HG03469 (cell line): ENCODE data around the gene CDCA7L.

ENCODE experiments used
- ATAC-seq: cut with Tn5 transposase; IDR thresholded peaks from one replicate; pipeline ENCODE4 v1.9.1; 2021; ENCODE audit warnings: mild to moderate bottlenecking, moderate library complexity, moderate number of reproducible peaks; ENCODE audit not compliant: unreplicated experiment

CDCA7L gene, protein sequence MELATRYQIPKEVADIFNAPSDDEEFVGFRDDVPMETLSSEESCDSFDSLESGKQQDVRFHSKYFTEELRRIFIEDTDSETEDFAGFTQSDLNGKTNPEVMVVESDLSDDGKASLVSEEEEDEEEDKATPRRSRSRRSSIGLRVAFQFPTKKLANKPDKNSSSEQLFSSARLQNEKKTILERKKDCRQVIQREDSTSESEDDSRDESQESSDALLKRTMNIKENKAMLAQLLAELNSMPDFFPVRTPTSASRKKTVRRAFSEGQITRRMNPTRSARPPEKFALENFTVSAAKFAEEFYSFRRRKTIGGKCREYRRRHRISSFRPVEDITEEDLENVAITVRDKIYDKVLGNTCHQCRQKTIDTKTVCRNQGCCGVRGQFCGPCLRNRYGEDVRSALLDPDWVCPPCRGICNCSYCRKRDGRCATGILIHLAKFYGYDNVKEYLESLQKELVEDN

DNA sequence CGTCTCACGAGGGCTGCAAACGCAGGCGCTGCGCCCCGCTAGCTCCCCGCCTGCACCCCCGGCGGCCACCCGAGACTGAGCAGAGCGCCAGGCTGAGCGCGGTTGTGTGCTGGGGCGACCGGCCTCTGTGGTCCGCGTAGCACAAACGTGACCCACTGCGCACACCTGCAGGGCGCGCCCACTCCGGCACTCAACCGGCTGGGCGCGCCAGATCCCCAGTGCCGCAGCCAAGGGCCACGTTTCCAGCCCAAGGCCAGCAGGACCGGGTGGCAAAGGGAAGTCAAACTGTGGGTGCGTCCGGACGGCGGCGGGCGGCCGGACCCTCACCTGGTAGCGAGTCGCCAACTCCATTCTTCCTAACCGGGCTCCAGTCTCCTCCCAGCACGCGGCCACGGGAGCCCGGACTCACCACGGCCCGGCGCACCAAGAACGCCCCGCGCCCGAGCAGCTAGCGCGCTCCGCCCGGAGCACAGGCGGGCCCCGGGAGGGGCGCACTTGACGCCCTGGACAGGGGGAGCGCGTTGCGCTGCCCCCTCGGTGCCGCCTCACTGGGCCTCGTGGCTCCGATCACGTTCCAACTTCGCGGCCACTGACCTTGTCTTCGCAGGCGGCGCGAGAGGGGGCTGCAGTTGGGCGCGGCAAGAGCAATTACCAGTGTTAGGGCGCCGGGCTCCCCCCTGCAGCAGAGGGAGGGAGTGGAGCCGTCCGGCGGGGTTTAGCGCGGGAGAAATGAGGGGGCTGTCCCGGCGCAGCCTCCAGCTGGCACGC is at the start of gene CDCA7L:
Gene CDCA7L (minus strand): TSS at position 446 of the 768 bp plus-strand sequence. CDS start 95 bp downstream, at position 351.
- peak; percentile 61 for ATAC-seq

DNA sequence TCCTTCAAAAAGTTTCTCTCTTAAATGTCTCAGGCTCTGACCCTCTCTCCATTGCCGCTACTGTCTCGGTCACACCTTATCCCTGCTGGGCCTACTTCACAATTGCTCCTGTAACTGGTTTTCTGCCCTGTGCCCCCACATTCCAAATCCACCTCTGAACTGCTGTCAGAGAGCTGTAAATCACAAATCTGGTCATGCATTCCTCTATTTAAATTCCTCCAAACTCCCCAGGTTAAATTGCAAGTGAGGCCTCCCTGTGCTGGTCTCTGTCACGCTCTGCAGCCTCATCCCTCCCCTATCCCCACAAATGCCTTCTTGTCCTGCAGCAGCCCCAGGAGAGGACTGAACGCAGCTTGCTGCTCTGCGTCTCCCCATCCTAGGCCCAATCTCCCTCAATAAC is 40.4 kb upstream of the CDCA7L start:
- ATAC-seq: no peak

DNA sequence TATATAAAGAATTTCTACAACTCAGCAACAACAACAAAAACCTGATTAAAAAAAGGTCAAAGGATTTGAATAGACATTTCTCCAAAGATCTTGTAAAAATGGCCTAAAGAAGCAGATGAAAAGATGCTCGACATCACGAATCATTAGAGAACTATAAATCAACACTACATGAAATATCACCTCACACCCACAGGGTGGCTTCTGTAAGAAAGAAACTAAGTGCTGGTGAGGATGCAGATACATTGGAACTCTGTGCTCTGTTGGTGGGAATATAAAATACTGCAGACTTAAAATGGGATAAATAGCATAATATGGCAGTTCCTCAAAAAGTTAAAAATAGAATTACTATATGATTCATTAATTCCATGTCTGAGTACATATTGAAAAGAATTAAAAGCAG is 38.3 kb upstream of the CDCA7L start:
- no peak for ATAC-seq

DNA sequence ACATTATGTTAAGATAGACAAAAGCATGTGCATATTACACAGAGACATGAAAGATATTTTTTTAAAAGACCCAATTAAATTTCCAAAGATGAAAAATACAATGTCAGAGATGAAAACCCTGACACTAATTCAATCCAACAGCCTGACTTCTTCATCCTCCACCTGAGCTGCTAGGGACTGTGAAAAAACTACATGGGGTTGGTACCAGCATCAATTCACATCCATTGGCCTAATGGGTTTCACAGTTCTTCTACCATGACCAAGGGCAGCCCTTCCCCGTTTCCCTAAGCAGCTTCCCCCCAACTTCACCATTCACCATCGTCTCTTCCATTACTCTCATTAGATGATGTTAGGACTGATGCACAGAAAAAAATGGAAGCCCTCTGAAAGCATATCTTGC is 37.4 kb upstream of the CDCA7L start:
- no peak for ATAC-seq

GRCh38 chr7:21981524-21981923 is 35.8 kb upstream of the CDCA7L start:
- ATAC-seq: no peak

DNA sequence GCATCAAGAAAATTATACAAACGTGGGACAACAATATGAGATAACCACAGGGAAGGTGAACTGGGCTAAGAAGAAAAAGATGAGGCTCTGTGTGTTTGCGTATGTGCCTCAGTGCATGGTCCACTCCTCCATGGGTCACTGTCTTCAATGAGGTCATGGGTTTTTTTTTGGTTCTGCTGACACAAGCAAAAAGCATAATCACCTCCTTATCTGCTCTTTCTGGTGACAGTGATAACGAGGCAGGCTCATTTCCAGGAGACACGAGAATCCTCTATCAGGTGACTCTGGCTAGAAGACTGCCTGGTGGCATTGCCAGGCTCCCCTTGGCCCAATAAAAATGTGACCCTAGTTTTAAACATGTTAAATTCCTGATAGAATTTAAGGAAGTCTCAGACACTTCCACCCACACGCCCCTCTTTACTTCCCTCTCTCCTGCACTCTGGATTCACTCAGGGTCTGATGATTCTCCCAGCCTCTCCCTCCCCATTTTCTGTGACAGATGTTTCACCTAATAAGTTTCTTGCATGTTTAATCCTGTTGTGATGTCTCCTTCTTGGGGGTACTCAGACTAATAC is 35.3 kb upstream of the CDCA7L start:
- no peak for ATAC-seq

- ATAC-seq: no peak
Observed at GRCh38 chr7:21972397-21972784, 26.7 kb upstream of the CDCA7L start.

GRCh38 chr7:21971780-21972396 is 26.2 kb upstream of the CDCA7L start:
- ATAC-seq: no peak

- ATAC-seq: no peak
Observed at GRCh38 chr7:21969822-21970221, 24.1 kb upstream of the CDCA7L start.

- ATAC-seq: no peak
Observed at GRCh38 chr7:21967598-21968003, 21.9 kb upstream of the CDCA7L start.

- ATAC-seq: peak; percentile 91
Observed at GRCh38 chr7:21966271-21966670, 20.6 kb upstream of the CDCA7L start.

- no peak for ATAC-seq
Observed at GRCh38 chr7:21965291-21965690, 19.6 kb upstream of the CDCA7L start.

GRCh38 chr7:21962677-21963076 is 17.0 kb upstream of the CDCA7L start:
- no peak for ATAC-seq

GRCh38 chr7:21960922-21961321 is 15.2 kb upstream of the CDCA7L start:
- no peak for ATAC-seq

DNA sequence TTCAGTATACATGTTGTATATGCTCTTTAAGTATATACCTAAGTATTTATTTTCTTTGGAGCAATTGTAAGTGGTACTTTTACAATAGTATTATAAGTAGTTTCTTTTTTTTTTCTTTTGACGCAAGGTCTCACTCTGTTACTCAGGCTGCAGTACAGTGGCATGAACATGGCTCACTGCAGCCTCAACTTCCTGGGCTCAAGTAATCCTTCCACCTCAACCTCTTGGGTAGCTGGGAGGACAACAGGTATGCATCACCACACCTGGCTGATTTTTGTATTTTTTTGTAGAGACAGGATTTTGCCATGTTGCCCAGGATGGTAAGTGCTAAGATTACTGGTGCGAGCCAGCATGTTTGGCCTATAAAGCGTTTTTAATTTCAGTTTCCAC is 13.7 kb upstream of the CDCA7L start:
- ATAC-seq: no peak

DNA sequence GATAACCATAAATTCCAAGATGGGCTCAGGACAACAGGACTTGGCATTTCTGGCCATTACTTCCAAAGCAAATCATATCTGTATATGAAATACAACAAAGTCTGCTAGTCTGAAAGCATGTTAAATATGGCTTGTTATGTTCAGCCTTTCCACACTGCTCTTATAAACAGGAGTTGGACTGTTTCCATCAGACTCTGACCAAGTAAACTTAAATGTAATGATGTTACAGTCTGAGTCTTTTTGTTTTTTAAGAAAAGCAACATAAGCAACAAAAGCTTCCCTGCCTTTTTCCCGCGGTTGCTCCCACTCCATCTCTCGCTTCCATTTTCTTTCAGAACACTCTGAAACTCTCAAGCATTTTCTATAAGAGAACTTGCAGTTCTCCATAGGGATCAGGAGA is 8.1 kb upstream of the CDCA7L start:
- no peak for ATAC-seq

DNA sequence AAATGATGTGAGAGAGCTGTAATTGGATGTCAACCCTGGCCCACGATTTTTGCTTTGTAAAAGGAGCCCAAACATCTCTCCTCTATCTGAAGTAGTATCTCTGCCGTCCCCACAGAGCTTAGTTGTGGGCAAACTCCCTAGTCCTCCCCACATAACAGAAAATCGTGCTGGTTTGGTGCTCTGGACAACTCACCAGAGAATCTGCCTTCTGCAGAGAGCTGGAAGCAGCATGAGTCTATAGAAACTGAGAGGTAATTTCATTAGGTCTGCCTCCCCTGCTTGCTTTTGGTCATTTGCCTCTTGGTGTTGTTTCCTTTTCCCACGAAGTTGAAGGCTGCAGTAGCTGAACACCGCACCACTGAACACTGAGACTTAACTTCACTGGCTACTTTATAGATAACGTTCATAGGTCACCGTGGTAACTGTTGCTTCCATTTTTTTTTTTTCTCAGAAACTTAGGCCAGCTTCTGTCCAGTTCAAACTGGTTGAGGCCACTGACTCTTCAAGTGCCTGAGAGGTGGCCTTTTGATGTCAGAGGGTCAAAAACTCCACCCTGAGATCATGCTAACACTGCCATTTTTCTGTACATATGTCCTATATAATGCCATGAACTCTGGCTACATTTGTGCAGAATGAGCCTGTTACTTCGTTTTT is 3.3 kb upstream of the CDCA7L start:
- no peak for ATAC-seq

DNA sequence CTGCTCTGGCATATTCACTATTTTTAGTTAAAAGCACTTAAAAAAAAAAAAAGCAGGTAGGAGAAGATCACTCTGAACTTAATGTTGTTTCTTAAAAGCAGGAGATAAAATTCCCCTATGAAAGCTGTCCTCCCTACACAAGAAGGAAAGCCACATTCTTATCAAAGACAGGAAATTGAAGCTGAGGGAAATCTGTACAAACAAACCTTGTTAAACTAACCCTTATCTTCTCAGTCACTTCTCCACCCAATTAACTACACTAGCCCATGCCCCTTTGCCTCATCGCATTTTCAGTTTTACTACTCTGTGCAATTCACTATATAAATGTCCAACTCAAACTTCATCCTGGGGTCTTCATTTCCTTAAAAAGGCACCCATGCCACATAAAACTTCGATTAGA is 2.7 kb upstream of the CDCA7L start:
- no peak for ATAC-seq

DNA sequence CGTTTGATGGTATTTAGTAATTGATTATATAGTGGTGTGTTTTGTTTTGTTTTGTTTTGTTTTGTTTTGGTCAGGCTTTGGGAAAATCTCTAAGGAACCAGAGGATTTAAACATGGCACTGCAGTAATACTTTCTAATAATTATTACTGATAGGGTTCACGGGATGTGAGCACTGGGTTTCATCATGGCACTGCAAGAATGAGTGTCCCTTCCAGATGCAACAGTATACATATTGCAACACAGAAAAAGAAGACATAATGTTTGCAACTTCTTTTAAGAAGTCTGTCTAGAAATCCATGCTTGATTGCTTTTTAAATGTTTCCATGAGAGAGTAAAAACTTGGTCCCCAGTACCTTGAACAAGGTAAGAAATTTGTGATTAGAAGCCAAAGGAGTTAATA is 2.2 kb upstream of the CDCA7L start:
- no peak for ATAC-seq

- ATAC-seq: no peak
Observed at GRCh38 chr7:21947056-21947455, 1.4 kb upstream of the CDCA7L start.

GRCh38 chr7:21946222-21946709 is 567 bp upstream of the CDCA7L start:
- no peak for ATAC-seq
